Measurements from ENCODE around the gene PNRC2. TPM values are rescaled to one million over a fixed set of nuclear protein-coding genes. Genes with fewer than 3 reads are reported as not detected.
"Not testable (repeated sequence)": the region's sequence is repeated elsewhere in the genome, so short reads cannot be mapped to it uniquely, and the experiment has no call there.

PNRC2 gene
- total and polyA plus RNA-seq, 10 of the 15 experiments (the other 5 are each of a cell fraction or from before 2014, with no cell fraction given), result 106 to 205 (median 163) TPM

GRCh38 chr1:23989263-23989662 is 29.6 kb downstream of the PNRC2 start (continued):
- no peak for TF ChIP-seq SKIL (IDR thresholded peaks at IDR 0.05; ENCODE audit: low read depth, poor library complexity, severe bottlenecking)
- TF ChIP-seq SIN3A (IDR thresholded peaks at IDR 0.05; ENCODE audit: low read depth, low read length), result no peak
- TF ChIP-seq CHD2 (IDR thresholded peaks at IDR 0.05; ENCODE audit: borderline replicate concordance, low read depth, low read length), result no peak

GRCh38 chr1:23992011-23992410 is 32.4 kb downstream of the PNRC2 start:
- H3K27me3 ChIP-seq (replicated peaks in 1 of 2; ENCODE audit: control insufficient read depth in 2 of 2, insufficient read depth in 2 of 2, low read length in 1 of 2); H3K4me3 ChIP-seq; DNase-seq (ENCODE audit: low read depth, low spot score); H4K20me1 ChIP-seq (ENCODE audit: control insufficient read depth, insufficient read depth); H3K4me2 ChIP-seq (ENCODE audit: control insufficient read depth, insufficient read depth); H3K36me3 ChIP-seq (ENCODE audit: control insufficient read depth in 2 of 2, insufficient read depth in 2 of 2, low read length in 1 of 2); CTCF ChIA-PET; H3K79me2 ChIP-seq (ENCODE audit: control insufficient read depth, insufficient read depth, low read length); BruUV-seq (replicated peaks); FAIRE-seq; H3K9ac ChIP-seq (ENCODE audit: control insufficient read depth, insufficient read depth, low read length); intact Hi-C loops (cut with micrococcal nuclease; ENCODE audit: unreplicated experiment); H3K27ac ChIP-seq (ENCODE audit: control insufficient read depth, insufficient read depth); in situ Hi-C loops (cut with MboI); ATAC-seq; H2AFZ ChIP-seq (ENCODE audit: control insufficient read depth, low read depth, low read length); H3K9me3 ChIP-seq (replicated peaks; ENCODE audit: control insufficient read depth, insufficient read depth, low read length): not testable (repeated sequence)
- SMC1A ChIA-PET (ENCODE audit: uncharacterized antibody, unreplicated experiment), result interaction anchor here (1.2 kb wide), 1 partner anchor 11 kb away, joined by 3 read pairs; no protein-coding TSS in a partner anchor
- TF ChIP-seq JUNB (IDR thresholded peaks at IDR 0.05) (peak; percentile 37; the same call in 1 of the 2 replicates), ATF7 (IDR thresholded peaks at IDR 0.05; ENCODE audit: low read depth) (peak; percentile 77; the same call in 1 of the 2 replicates), RUNX3 (IDR thresholded peaks at IDR 0.05; ENCODE audit: low read length) (peak; percentile 59; the same call in 1 of the 2 replicates), CREM (IDR thresholded peaks at IDR 0.05; ENCODE audit: low read depth) (0 out of 2 replicates have a peak, but pooled peaks have one; percentile 9), MTA2 (IDR thresholded peaks at IDR 0.05; ENCODE audit: low read depth) (peak; percentile 36; the same call in 1 of the 2 replicates), MLLT1 (IDR thresholded peaks at IDR 0.05) (peak; percentile 76; the same call in 1 of the 2 replicates), ATF2 (IDR thresholded peaks at IDR 0.05; ENCODE audit: low read length) (peak; percentile 42; the same call in 1 of the 2 replicates)
- WGBS (ENCODE audit: insufficient coverage, insufficient replicate concordance, low lambda C conversion rate, missing lambda C conversion rate), result 65% methylated on average over 8 of the region's 13 CpGs
- H3K4me1 ChIP-seq (ENCODE audit: control insufficient read depth, insufficient read depth, low read length), result peaks cover 17% of the 10 kb centered on the region
- RAD21 ChIA-PET (ENCODE audit: unreplicated experiment), result interaction anchor here (0.6 kb wide), 1 partner anchor 80 kb away, joined by 3 read pairs; no protein-coding TSS in a partner anchor
- POLR2A ChIA-PET, result interaction anchor here (0.6 to 0.9 kb wide), 4 partner anchors 8 to 630 kb away, joined by 3 to 6 read pairs (median 4); no protein-coding TSS in a partner anchor
